LNCAP (cell line): Measurements from ENCODE around the gene SIX5.
A peak's percentile ranks its signal among the peaks of the same experiment; 100 is the strongest.

Experiments used
- TF ChIP-seq, protein P1 (sequence below): fragments of 450-650 bp; IDR thresholded peaks from 2 replicates; pipeline ENCODE4 v1.5.1; 2017; ENCODE audit warnings: mild to moderate bottlenecking

Gene SIX5

DNA sequence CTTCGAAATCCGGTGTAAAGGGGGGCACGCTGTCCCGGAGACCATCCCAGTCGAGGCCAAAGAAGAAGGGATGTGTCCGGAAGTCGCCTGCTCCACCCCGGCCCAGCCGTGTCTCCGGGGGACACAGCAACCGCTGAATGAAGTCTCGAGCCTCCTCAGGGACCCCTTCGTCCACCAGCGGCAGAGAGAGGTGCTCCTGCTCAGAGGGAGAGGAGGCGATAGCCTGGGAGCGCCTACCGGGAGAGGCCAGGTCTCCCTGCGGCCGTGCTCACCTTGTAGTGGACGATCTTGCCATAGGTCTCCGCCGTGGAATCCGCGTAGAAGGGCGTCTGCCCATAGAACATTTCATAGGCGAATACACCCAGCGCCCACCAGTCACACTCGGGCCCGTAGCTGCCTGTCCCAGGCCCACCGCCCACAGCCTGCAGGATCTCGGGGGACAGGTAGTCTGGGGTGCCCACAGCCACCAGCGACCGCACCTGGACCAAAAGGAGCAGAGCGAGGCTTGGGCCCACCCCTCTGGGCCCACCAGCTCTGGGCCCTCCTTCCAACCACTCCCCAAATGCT lies 8.4 kb upstream of the SIX5 start:
- TF ChIP-seq, protein P1, sequence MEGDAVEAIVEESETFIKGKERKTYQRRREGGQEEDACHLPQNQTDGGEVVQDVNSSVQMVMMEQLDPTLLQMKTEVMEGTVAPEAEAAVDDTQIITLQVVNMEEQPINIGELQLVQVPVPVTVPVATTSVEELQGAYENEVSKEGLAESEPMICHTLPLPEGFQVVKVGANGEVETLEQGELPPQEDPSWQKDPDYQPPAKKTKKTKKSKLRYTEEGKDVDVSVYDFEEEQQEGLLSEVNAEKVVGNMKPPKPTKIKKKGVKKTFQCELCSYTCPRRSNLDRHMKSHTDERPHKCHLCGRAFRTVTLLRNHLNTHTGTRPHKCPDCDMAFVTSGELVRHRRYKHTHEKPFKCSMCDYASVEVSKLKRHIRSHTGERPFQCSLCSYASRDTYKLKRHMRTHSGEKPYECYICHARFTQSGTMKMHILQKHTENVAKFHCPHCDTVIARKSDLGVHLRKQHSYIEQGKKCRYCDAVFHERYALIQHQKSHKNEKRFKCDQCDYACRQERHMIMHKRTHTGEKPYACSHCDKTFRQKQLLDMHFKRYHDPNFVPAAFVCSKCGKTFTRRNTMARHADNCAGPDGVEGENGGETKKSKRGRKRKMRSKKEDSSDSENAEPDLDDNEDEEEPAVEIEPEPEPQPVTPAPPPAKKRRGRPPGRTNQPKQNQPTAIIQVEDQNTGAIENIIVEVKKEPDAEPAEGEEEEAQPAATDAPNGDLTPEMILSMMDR, result no peak

DNA sequence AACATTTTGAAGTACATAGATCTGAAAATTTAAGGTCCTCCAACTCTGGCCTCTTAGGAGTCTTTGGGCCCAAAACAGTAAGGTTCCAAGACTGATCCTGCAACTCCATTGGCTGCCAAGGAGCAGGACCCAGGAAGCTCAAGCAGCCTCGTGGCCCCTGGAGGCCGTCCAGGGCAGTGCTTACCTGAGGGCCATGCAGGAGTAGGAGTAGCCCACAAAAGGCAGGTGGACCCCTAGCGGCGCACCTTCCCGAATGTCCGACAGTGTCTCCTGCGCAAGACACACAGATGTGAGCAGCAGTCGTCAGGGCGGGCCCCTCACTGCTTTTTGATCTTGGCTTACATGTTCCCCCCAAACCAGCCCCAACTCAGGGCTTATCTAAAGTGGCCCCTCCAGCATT lies 5.7 kb upstream of the SIX5 start:
- TF ChIP-seq, protein P1, result no peak

DNA sequence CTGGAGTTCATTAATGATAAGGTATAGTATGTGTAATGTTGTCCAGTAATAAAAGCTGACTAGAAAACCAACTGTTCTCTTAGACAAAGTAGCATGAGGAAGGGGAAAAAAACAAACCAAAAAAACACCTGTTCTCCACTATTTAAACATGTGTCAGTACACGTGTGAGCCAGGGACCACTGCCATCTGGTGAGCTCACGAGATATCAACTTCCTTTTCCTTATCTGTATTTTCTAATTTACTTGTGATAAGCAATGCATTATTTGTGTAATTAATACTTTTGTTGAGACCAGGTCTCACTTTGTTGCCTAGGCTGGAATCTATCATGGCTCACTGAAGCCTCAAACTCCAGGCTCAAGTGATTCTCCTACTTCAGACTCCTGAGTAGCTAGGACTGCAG lies 4.3 kb upstream of the SIX5 start:
- TF ChIP-seq, protein P1, result no peak

DNA sequence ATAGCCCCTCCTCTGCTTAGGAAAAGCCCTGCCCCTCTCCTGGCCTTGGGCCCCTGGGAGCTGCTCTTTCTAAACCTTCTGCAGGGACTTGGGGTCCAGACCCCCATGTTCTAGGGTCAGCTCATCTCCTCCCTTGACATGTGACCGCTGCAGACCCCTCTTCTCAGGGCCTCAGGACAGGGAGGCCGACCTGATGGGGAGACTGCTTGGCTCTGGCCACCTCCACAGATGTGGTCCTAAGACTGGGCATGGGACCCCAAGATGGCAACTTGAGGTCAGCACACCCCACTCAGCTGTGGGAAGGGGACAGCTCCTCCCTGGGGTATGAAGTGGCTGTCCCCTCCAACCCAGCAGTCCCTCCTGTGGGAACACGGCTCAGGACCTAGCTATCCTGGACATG lies 3.9 kb upstream of the SIX5 start:
- TF ChIP-seq, protein P1, result no peak

DNA sequence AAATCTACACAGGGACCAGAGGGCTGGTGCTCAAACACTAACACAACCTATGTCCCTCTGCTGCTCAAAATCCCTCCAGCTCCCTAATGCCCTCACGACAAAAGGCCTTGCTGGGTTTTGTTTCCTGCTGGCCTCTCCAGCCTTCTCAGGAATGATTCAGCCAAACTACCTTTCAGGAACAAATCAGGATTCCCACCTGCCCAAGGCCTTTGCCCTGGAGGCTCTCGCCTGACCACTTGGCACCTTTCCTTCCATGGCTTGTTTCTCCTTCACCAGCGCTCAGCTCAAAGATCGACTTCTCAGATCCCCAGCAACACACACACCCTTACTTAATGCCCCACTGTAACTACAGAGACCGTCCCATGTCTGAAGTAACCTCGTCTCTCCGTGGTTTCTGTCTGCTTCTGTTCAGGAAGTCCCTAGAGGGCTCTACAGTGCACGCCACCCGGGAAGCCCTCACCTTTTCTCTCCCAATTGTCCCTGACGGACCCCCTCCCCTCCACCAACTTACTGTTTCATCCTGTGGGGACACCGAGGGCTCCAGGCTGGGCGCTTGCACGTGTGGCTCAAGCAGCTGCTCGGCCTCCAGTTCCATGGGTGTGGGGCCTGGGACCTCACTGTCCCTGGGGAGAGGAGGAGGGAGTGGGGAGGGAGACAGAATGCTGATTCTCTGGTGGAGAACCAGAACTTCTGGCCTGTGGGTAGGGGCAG lies 3.2 kb upstream of the SIX5 start:
- TF ChIP-seq, protein P1, result no peak

DNA sequence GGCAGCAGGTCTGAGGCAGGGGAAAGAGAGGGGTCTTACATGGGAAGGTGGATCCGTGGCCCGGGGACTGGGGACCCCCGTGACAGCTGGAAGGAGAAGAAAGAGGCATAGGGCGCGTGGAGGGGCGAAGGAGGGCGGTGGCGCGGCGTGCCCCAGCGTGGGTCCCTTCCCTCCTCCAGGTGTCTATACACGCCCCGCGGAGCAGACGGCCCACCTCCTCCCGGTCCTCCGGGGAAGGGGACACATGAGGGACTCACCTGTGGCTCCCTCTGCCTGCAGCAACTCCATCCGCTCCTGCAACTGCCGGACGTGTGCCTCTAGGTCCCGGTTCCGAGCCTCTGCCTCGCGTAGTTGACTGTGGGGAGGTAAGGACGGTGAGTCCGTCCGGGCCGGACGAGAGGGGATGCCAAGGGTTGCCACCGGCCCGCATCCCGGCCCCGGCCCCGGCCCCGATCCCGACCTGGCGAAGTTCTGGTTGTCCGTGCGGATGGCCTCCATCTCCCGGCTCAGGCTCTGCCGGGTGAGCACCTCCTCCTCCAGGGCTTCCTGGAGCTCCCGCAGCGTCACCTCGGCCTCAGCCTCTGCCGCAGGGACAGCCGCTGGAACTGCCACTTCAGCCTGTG lies 2.4 kb upstream of the SIX5 start:
- TF ChIP-seq, protein P1, result no peak

DNA sequence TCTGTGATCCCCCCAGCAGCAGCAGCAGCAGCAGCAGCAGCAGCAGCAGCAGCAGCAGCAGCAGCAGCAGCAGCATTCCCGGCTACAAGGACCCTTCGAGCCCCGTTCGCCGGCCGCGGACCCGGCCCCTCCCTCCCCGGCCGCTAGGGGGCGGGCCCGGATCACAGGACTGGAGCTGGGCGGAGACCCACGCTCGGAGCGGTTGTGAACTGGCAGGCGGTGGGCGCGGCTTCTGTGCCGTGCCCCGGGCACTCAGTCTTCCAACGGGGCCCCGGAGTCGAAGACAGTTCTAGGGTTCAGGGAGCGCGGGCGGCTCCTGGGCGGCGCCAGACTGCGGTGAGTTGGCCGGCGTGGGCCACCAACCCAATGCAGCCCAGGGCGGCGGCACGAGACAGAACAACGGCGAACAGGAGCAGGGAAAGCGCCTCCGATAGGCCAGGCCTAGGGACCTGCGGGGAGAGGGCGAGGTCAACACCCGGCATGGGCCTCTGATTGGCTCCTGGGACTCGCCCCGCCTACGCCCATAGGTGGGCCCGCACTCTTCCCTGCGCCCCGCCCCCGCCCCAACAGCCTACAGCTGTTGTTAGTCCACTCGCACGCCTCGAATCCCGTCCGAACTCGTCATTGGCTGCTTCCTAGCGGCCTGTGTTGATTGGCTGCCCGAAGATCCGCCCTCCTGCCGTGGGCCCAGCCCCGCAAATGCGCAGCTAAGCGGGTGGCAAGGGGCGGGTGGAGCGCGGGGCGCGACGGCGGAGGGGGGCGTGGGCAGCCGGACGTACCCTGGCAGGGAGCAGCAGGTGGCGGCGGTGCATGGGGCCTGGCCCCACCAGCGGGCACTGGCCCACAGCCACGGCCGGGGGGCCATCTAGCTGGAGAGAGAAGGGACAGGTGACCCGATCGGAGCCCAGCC lies 1.4 kb upstream of the SIX5 start:
- TF ChIP-seq, protein P1, result peak; percentile 56
